ENCODE results near the gene CRYBB1.
A peak's percentile ranks its signal among the peaks of the same experiment; 100 is the strongest.

Gene CRYBB1

GRCh38 chr22:26606611-26607010, 11.2 kb downstream of the CRYBB1 start:
- DNase-seq (ENCODE audit: low read depth), result peak; percentile 49

GRCh38 chr22:26604368-26604767, 13.5 kb downstream of the CRYBB1 start:
- DNase-seq (ENCODE audit: low read depth), result no peak

GRCh38 chr22:26602127-26602526, 15.7 kb downstream of the CRYBB1 start:
- no peak for DNase-seq (ENCODE audit: low read depth)

- DNase-seq (ENCODE audit: low read depth), result no peak
Observed at GRCh38 chr22:26601726-26602125, 16.1 kb downstream of the CRYBB1 start.

GRCh38 chr22:26599505-26599904, 18.3 kb downstream of the CRYBB1 start:
- DNase-seq (ENCODE audit: low read depth), result no peak

GRCh38 chr22:26597480-26597879, 20.3 kb downstream of the CRYBB1 start:
- DNase-seq (ENCODE audit: low read depth), result no peak

GRCh38 chr22:26597026-26597425, 20.8 kb downstream of the CRYBB1 start:
- no peak for DNase-seq (ENCODE audit: low read depth)

GRCh38 chr22:26593763-26594162, 24.1 kb downstream of the CRYBB1 start:
- DNase-seq (ENCODE audit: low read depth), result no peak

GRCh38 chr22:26592421-26592891, 25.4 kb downstream of the CRYBB1 start:
- no peak for DNase-seq (ENCODE audit: low read depth)

GRCh38 chr22:26589845-26590736, 27.7 kb downstream of the CRYBB1 start, which contains the start of gene TPST2:
TSS of gene TPST2 (minus strand) at chr22:26590132. CDS start at chr22:26541630, 48,502 bp downstream.
- peak; percentile 32 for DNase-seq (ENCODE audit: low read depth)

- no peak for DNase-seq (ENCODE audit: low read depth)
Observed at GRCh38 chr22:26589367-26589844, 28.4 kb downstream of the CRYBB1 start.

- DNase-seq (ENCODE audit: low read depth), result no peak
Observed at GRCh38 chr22:26588729-26589366, 29.0 kb downstream of the CRYBB1 start.

GRCh38 chr22:26587991-26588613, 29.7 kb downstream of the CRYBB1 start:
- no peak for DNase-seq (ENCODE audit: low read depth)

- no peak for DNase-seq (ENCODE audit: low read depth)
Observed at GRCh38 chr22:26586556-26587325, 31.1 kb downstream of the CRYBB1 start.

- DNase-seq (ENCODE audit: low read depth), result peak; percentile 74
Observed at GRCh38 chr22:26585104-26585790, 32.6 kb downstream of the CRYBB1 start.

- no peak for DNase-seq (ENCODE audit: low read depth)
Observed at GRCh38 chr22:26584010-26584409, 33.8 kb downstream of the CRYBB1 start.

GRCh38 chr22:26581633-26582168, 36.1 kb downstream of the CRYBB1 start:
- DNase-seq (ENCODE audit: low read depth), result no peak

- DNase-seq (ENCODE audit: low read depth), result no peak
Observed at GRCh38 chr22:26581026-26581425, 36.8 kb downstream of the CRYBB1 start.

GRCh38 chr22:26580240-26580962, 37.4 kb downstream of the CRYBB1 start:
- no peak for DNase-seq (ENCODE audit: low read depth)

- no peak for DNase-seq (ENCODE audit: low read depth)
Observed at GRCh38 chr22:26579331-26579886, 38.4 kb downstream of the CRYBB1 start.
